HG03066 (cell line): ENCODE measurements around the gene ZFC3H1.
"Not testable (repeated sequence)": the region's sequence is repeated elsewhere in the genome, so short reads cannot be mapped to it uniquely, and the experiment has no call there.

Source experiments
- ATAC-seq: cut with Tn5 transposase; IDR thresholded peaks from one replicate; pipeline ENCODE4 v1.9.1; 2021; ENCODE audit warnings: low read depth; ENCODE audit not compliant: unreplicated experiment

The ZFC3H1 gene

GRCh38 chr12:71663561-71664410 lies at the start of gene ZFC3H1, which contains the start of gene THAP2:
ZFC3H1 (minus strand) TSS chr12:71663848; CDS start chr12:71663610, 238 bp downstream.
THAP2 (plus strand) TSS chr12:71664301; CDS start chr12:71664510, 209 bp downstream.
- ATAC-seq: peak; percentile 92

GRCh38 chr12:71710276-71711125 lies 46.9 kb upstream of the ZFC3H1 start:
- no peak for ATAC-seq

GRCh38 chr12:71708658-71709057 lies 45.0 kb upstream of the ZFC3H1 start:
- ATAC-seq: no peak

GRCh38 chr12:71704920-71705319 lies 41.3 kb upstream of the ZFC3H1 start:
- ATAC-seq: no peak

- no peak for ATAC-seq
Observed at GRCh38 chr12:71703206-71703605, 39.6 kb upstream of the ZFC3H1 start.

- ATAC-seq: no peak
Observed at GRCh38 chr12:71702590-71702989, 38.9 kb upstream of the ZFC3H1 start.

GRCh38 chr12:71702181-71702580 lies 38.5 kb upstream of the ZFC3H1 start:
- ATAC-seq: not testable (repeated sequence)

- no peak for ATAC-seq
Observed at GRCh38 chr12:71695782-71696181, 32.1 kb upstream of the ZFC3H1 start.

GRCh38 chr12:71694099-71694820 lies 30.6 kb upstream of the ZFC3H1 start:
- ATAC-seq: peak; percentile 84

GRCh38 chr12:71693651-71694050 lies 30.0 kb upstream of the ZFC3H1 start:
- ATAC-seq: peak; percentile 9

GRCh38 chr12:71693126-71693525 lies 29.5 kb upstream of the ZFC3H1 start:
- ATAC-seq: no peak

- ATAC-seq: no peak
Observed at GRCh38 chr12:71691504-71692129, 28.0 kb upstream of the ZFC3H1 start.

GRCh38 chr12:71688961-71689570 lies 25.4 kb upstream of the ZFC3H1 start:
- ATAC-seq: no peak

- ATAC-seq: not testable (repeated sequence)
Observed at GRCh38 chr12:71687172-71687571, 23.5 kb upstream of the ZFC3H1 start.

- no peak for ATAC-seq
Observed at GRCh38 chr12:71686658-71687025, 23.0 kb upstream of the ZFC3H1 start.

- peak; percentile 82 for ATAC-seq
Observed at GRCh38 chr12:71685914-71686657, 22.4 kb upstream of the ZFC3H1 start, which contains the start of gene TMEM19. TMEM19 (plus strand) TSS chr12:71686082; CDS start chr12:71686681, 599 bp downstream.

GRCh38 chr12:71685312-71685906 lies 21.8 kb upstream of the ZFC3H1 start:
- no peak for ATAC-seq

- no peak for ATAC-seq
Observed at GRCh38 chr12:71684081-71684480, 20.4 kb upstream of the ZFC3H1 start.

- ATAC-seq: no peak
Observed at GRCh38 chr12:71683633-71684032, 20.0 kb upstream of the ZFC3H1 start.
